SU-DHL-6 (cell line): ENCODE data around the gene SKIC8.

ENCODE experiments used
- H2AFZ ChIP-seq: fragments of 200-600 bp; sonication (generic); 2 replicates; pipeline ENCODE4 v1.6.1; 2014; ENCODE audit warnings: low read depth, mild to moderate bottlenecking, moderate library complexity, mixed read lengths, antibody characterized with exemption, low read length; ENCODE audit not compliant: severe bottlenecking
- H3F3A ChIP-seq: fragments of 200-600 bp; shearing (Covaris generic); 2 replicates; pipeline ENCODE4 v1.6.0; 2016; ENCODE audit warnings: antibody characterized with exemption, mild to moderate bottlenecking; ENCODE audit not compliant: insufficient read depth
- H3K27ac ChIP-seq: fragments of 200-600 bp; sonication (generic); 2 replicates; pipeline ENCODE4 v1.5.1; 2016; ENCODE audit warnings: low read depth, mild to moderate bottlenecking, low read length, moderate library complexity, mixed read lengths
- H3K27me3 ChIP-seq: fragments of 200-600 bp; sonication (generic), shearing (Covaris generic); 2 replicates; pipeline ENCODE4 v1.6.0; 2014; ENCODE audit warnings: mild to moderate bottlenecking, low read length
- H3K36me3 ChIP-seq: fragments of 200-600 bp; sonication (generic); 2 replicates; pipeline ENCODE4 v1.6.1; 2014; ENCODE audit warnings: mild to moderate bottlenecking, low read length, mixed read lengths
- H3K4me2 ChIP-seq: fragments of 300-600, 200-600 bp; shearing (Covaris generic), sonication (generic); 2 replicates; pipeline ENCODE4 v1.6.0; 2014; ENCODE audit warnings: low read length, low read depth, mild to moderate bottlenecking; ENCODE audit not compliant: poor library complexity, severe bottlenecking
- H3K4me3 ChIP-seq: fragments of 200-600 bp; sonication (generic); 2 replicates; pipeline ENCODE4 v1.5.1; 2014; ENCODE audit warnings: antibody characterized with exemption, low read length, mild to moderate bottlenecking, mixed read lengths; ENCODE audit not compliant: insufficient read depth, poor library complexity, severe bottlenecking
- H3K79me2 ChIP-seq: fragments of 200-600 bp; sonication (generic); 2 replicates; pipeline ENCODE4 v1.6.1; 2014; ENCODE audit warnings: mild to moderate bottlenecking, low read length, moderate library complexity; ENCODE audit not compliant: insufficient read depth
- H3K9ac ChIP-seq: fragments of 200-600 bp; sonication (generic); 2 replicates; pipeline ENCODE4 v1.7.0; 2014; ENCODE audit warnings: mild to moderate bottlenecking, low read length
- H3K9me2 ChIP-seq: fragments of 200-600 bp; sonication (generic); replicated peaks from 2 replicates; pipeline ENCODE4 v1.6.1; 2014; ENCODE audit warnings: low read length; ENCODE audit not compliant: insufficient read depth
- H3K9me3 ChIP-seq: fragments of 200-600 bp; sonication (generic); 2 replicates; pipeline ENCODE4 v1.6.1; 2014; ENCODE audit warnings: low read length, mixed read lengths; ENCODE audit not compliant: insufficient read depth
- H4K20me1 ChIP-seq: fragments of 200-600 bp; sonication (generic); 2 replicates; pipeline ENCODE4 v1.6.1; 2014; ENCODE audit warnings: low read depth, mild to moderate bottlenecking, antibody characterized with exemption, low read length, moderate library complexity, mixed read lengths
- EZH2phosphoT487 ChIP-seq: fragments of 200-600 bp; sonication (generic), shearing (Covaris generic); conservative IDR thresholded peaks from 2 replicates; pipeline ENCODE4 v1.6.1; 2018; ENCODE audit warnings: mild to moderate bottlenecking, antibody characterized with exemption, low read length, moderate library complexity, mixed read lengths
- TF ChIP-seq, protein P1 (sequence below): fragments of 200-600 bp; sonication (generic); IDR thresholded peaks from one replicate; pipeline ENCODE4 v1.5.1; 2017; ENCODE audit warnings: antibody characterized with exemption, mild to moderate bottlenecking, low read length, moderate library complexity; ENCODE audit not compliant: insufficient read depth, poor library complexity, severe bottlenecking

SKIC8 gene

DNA sequence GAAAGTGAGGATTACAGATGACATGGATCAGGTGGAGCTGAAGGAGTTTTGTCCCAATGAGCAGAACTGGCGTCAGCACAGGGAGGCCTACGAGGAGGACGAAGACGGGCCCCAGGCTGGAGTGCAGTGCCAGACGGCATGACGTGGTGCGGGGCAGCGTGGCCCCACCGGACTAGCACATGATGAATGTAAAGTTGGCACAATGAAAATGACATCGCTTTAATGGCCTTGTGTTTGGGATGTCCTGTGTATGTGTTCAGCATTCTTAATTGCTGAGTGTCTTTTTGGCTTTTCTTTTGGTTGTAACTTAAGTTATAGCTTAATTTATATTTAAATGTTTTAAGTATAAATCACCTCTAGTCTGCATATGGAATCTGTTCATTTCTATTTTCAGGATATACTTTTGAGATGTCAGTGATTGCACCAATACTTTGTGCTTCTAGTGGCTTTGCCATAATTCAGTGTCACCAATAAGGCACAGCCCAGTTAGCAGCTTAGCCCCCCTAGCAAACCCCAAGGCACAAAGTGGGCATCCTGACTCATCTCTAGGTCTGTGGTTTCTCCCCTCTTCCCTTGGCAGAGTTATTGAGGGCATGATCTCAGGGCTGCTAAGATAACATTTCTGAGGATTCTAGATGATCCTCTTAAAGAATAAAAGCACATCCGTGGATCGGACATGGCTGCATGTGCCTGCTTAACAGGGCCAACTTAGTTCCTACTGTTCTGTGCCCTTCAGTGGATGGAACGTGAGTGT lies 18.9 kb downstream of the SKIC8 start:
- no peaks in the 10 kb centered on the region for H3K36me3 ChIP-seq
- TF ChIP-seq, protein P1, sequence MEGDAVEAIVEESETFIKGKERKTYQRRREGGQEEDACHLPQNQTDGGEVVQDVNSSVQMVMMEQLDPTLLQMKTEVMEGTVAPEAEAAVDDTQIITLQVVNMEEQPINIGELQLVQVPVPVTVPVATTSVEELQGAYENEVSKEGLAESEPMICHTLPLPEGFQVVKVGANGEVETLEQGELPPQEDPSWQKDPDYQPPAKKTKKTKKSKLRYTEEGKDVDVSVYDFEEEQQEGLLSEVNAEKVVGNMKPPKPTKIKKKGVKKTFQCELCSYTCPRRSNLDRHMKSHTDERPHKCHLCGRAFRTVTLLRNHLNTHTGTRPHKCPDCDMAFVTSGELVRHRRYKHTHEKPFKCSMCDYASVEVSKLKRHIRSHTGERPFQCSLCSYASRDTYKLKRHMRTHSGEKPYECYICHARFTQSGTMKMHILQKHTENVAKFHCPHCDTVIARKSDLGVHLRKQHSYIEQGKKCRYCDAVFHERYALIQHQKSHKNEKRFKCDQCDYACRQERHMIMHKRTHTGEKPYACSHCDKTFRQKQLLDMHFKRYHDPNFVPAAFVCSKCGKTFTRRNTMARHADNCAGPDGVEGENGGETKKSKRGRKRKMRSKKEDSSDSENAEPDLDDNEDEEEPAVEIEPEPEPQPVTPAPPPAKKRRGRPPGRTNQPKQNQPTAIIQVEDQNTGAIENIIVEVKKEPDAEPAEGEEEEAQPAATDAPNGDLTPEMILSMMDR: no peak
- no peak for TF ChIP-seq EZH2phosphoT487
- no peak overlapping the region for H3K9ac ChIP-seq

DNA sequence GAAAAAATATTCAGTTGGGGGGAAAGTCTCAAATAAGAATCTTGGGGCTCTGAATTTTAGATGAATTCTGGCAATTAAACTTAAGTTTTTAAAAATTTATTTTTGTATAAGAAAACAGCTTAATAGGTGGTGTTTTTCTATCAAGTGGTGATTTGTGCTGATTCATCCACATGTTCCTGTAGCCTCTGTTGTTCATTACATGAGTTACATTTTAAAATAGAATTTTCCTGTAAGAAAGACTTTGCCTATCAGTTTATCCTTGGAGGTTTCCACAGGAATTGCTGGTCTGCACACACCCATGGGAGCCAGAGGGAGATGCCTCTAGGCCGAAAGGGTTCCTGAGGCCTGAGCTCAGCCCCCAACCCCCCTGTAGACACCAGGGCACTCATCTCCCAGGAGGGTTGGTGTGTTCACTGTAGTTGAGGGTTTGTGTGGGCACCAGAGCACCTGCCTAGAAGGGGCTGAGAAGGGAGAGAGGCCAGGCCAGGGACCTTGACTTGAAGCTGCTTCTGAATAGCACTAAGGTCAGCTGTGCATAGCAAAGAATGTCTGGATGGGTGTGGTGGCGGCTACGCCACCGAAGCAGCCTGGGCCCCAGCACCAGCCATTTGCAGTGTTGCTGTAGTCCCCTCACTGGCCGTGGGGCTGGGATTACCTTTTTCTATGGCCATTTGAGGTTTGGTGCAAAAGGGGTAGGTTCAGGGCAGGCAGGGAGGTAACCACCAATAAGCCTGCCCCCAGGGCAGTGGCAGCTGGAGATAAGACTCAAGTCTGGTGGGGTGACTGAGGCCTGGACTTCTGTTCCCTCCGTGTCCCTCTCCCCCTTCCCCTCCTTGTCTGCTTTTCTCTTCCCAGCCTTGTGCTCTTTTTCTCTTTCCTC lies 23.1 kb downstream of the SKIC8 start:
- H3K36me3 ChIP-seq: no peaks in the 10 kb centered on the region
- no peak overlapping the region for H2AFZ ChIP-seq
- no peak overlapping the region for H3K27ac ChIP-seq
- no peaks in the 10 kb centered on the region for H3K9me2 ChIP-seq
- H3K79me2 ChIP-seq: no peaks in the 10 kb centered on the region
- no peaks in the 10 kb centered on the region for H3K9me3 ChIP-seq
- H3K4me3 ChIP-seq: no peak overlapping the region
- no peaks in the 10 kb centered on the region for H4K20me1 ChIP-seq
- H3K9ac ChIP-seq: no peak overlapping the region
- no peaks in the 10 kb centered on the region for H3K27me3 ChIP-seq
- H3K4me2 ChIP-seq: no peak overlapping the region
- no peaks in the 10 kb centered on the region for H3F3A ChIP-seq
- TF ChIP-seq, protein P1: no peak
- TF ChIP-seq EZH2phosphoT487: no peak

More for the DNA sequence above, 18.9 kb downstream of the SKIC8 start:
- H3K9me2 ChIP-seq: no peaks in the 10 kb centered on the region
- no peak overlapping the region for H3K4me3 ChIP-seq
- no peak overlapping the region for H3K4me2 ChIP-seq
- no peaks in the 10 kb centered on the region for H3K27me3 ChIP-seq
- no peak overlapping the region for H2AFZ ChIP-seq
- no peak overlapping the region for H3K27ac ChIP-seq
- H3K79me2 ChIP-seq: no peaks in the 10 kb centered on the region
- H4K20me1 ChIP-seq: no peaks in the 10 kb centered on the region
- H3K9me3 ChIP-seq: no peaks in the 10 kb centered on the region
- no peaks in the 10 kb centered on the region for H3F3A ChIP-seq

DNA sequence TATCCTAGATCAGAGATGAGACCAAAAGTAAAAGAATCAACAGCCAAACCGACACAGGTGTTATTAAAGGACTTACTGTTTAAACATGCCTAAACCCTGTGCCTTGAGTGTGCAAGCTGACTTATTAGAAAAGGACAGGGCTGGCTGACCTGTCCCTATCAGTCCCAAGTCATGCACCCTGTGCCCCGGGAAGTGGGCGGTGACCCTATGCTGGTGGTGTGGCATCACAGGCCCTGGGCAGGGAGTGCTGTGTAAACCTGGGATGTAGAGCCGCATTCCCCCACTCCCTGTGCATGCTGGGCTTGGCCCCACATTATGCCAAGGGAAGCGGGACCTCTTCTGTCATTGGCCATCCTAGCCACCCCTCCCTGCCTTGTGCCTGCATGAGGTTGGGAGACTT lies 24.4 kb downstream of the SKIC8 start:
- no peaks in the 10 kb centered on the region for H3K27me3 ChIP-seq
- H3F3A ChIP-seq: no peaks in the 10 kb centered on the region
- H3K9ac ChIP-seq: no peak overlapping the region
- no peak overlapping the region for H2AFZ ChIP-seq
- H3K9me3 ChIP-seq: no peaks in the 10 kb centered on the region
- H3K27ac ChIP-seq: no peak overlapping the region
- H3K9me2 ChIP-seq: no peaks in the 10 kb centered on the region
- no peaks in the 10 kb centered on the region for H3K36me3 ChIP-seq
- no peaks in the 10 kb centered on the region for H4K20me1 ChIP-seq
- H3K4me3 ChIP-seq: no peak overlapping the region
- no peak overlapping the region for H3K4me2 ChIP-seq
- TF ChIP-seq, protein P1: no peak
- no peak for TF ChIP-seq EZH2phosphoT487
- no peaks in the 10 kb centered on the region for H3K79me2 ChIP-seq
